ENCODE data around the gene SLC22A3.

GRCh38 chr6:160343144-160343543 lies 5.0 kb upstream of the SLC22A3 start:
- TF ChIP-seq ZNF384 (IDR thresholded peaks at IDR 0.05): no peak
- no peak for TF ChIP-seq BHLHE40 (IDR thresholded peaks at IDR 0.05; ENCODE audit: borderline replicate concordance)
- TF ChIP-seq FOXA1 (IDR thresholded peaks at IDR 0.05): no peak
- no peak for TF ChIP-seq SP1 (IDR thresholded peaks at IDR 0.05)
- no peak for TF ChIP-seq PKNOX1 (IDR thresholded peaks at IDR 0.05)
- TF ChIP-seq CTBP1 (IDR thresholded peaks at IDR 0.05; ENCODE audit: borderline replicate concordance): no peak
- no peak for TF ChIP-seq FOXM1 (IDR thresholded peaks at IDR 0.05; ENCODE audit: borderline replicate concordance)
- no peak for TF ChIP-seq NFRKB (IDR thresholded peaks at IDR 0.05)
- no peak for TF ChIP-seq TARDBP (IDR thresholded peaks at IDR 0.05)
